Transverse colon (tissue), 4 donors: ENCODE data around the gene SDK1.

Source experiments
- EP300 ChIP-seq: sonication (generic); formaldehyde crosslinking; IDR thresholded peaks from one replicate; pipeline ENCODE4 v1.6.1; 2017; ENCODE audit warnings: antibody characterized with exemption, low read depth
- POLR2A ChIP-seq: fragments of 450-650 bp; IDR thresholded peaks from one replicate; pipeline ENCODE4 v1.6.1; 2016; ENCODE audit warnings: antibody characterized with exemption, mild to moderate bottlenecking, moderate library complexity
- POLR2AphosphoS5 ChIP-seq, 3 donors: sonication (generic); formaldehyde crosslinking; IDR thresholded peaks; one replicate each; pipeline ENCODE4 v1.6.1; 2016; ENCODE audit warnings: antibody characterized with exemption in 3 of 3
- TF ChIP-seq, protein P1 (sequence below), 5 experiments: fragments of 200-600 bp in 3 of 5; fragments of 450-650 bp in 2 of 5; sonication (generic) in 3 of 5; IDR thresholded peaks; 1 replicate in 2 of 5; 2 replicates in 3 of 5; pipeline ENCODE4 v1.5.1; 2016 to 2017; ENCODE audit warnings: antibody characterized with exemption in 5 of 5, inconsistent platforms in 3 of 5, mild to moderate bottlenecking in 2 of 5, moderate library complexity in 1 of 5

DNA sequence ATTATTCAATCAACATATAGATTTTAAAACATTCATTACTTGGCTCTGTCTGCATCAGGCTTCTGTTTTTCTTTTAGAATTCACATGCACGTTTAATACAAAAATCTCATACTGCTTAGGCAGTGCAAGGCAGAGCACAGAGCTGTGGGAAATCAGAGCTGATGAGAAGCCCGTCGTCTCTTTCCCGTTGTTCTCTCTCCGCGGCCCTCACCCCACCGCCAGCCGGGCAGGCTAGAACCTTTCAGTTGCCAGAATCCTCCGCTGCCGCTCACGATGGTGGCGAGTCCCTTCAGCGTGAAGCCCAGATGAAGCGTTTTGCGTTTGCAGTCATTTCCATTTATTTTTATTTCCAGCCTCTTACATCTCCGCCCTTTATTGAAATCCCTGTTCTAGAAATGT, 648.2 kb downstream of the SDK1 start:
- TF ChIP-seq, protein P1, sequence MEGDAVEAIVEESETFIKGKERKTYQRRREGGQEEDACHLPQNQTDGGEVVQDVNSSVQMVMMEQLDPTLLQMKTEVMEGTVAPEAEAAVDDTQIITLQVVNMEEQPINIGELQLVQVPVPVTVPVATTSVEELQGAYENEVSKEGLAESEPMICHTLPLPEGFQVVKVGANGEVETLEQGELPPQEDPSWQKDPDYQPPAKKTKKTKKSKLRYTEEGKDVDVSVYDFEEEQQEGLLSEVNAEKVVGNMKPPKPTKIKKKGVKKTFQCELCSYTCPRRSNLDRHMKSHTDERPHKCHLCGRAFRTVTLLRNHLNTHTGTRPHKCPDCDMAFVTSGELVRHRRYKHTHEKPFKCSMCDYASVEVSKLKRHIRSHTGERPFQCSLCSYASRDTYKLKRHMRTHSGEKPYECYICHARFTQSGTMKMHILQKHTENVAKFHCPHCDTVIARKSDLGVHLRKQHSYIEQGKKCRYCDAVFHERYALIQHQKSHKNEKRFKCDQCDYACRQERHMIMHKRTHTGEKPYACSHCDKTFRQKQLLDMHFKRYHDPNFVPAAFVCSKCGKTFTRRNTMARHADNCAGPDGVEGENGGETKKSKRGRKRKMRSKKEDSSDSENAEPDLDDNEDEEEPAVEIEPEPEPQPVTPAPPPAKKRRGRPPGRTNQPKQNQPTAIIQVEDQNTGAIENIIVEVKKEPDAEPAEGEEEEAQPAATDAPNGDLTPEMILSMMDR (IDR thresholded peaks at IDR 0.05), result no peak
- TF ChIP-seq POLR2AphosphoS5 (IDR thresholded peaks at IDR 0.05), result no peak
- no peak for TF ChIP-seq EP300
- no peak for TF ChIP-seq POLR2A
